Neural progenitor cell (in vitro differentiated cells): Measurements from ENCODE around the gene SCUBE3. TPM values are rescaled to one million over a fixed set of nuclear protein-coding genes. Genes with fewer than 3 reads are reported as not detected.

Experiments
- DNase-seq: peaks from one replicate; pipeline ENCODE4 v3.0.0-alpha.2; 2016; ENCODE audit warnings: low spot score
- H2AFZ ChIP-seq: fragments of 200-600 bp; sonication (generic); replicated peaks from 2 replicates; pipeline ENCODE4 v1.6.1; 2016; ENCODE audit warnings: antibody characterized with exemption
- H3F3A ChIP-seq: fragments of 200-600 bp; sonication (generic); 2 replicates; pipeline ENCODE4 v1.6.1; 2016; ENCODE audit warnings: antibody characterized with exemption, low read depth
- H3K27ac ChIP-seq: fragments of 200-600 bp; sonication (generic); 2 replicates; pipeline ENCODE4 v1.5.1; 2016; ENCODE audit warnings: mild to moderate bottlenecking
- H3K27me3 ChIP-seq: fragments of 200-600 bp; sonication (generic); 2 replicates; pipeline ENCODE4 v1.6.1; 2016; ENCODE audit warnings: mild to moderate bottlenecking, moderate library complexity
- H3K36me3 ChIP-seq: fragments of 200-600 bp; sonication (generic); 2 replicates; pipeline ENCODE4 v1.5.1; 2016
- H3K4me1 ChIP-seq: fragments of 200-600 bp; sonication (generic); 2 replicates; pipeline ENCODE4 v1.6.1; 2016; ENCODE audit warnings: mixed run types
- H3K4me2 ChIP-seq: fragments of 200-600 bp; sonication (generic); 2 replicates; pipeline ENCODE4 v1.6.1; 2016
- H3K4me3 ChIP-seq: fragments of 200-600 bp; sonication (generic); 2 replicates; pipeline ENCODE4 v1.5.1; 2016
- H3K79me2 ChIP-seq: fragments of 200-600 bp; sonication (generic); 2 replicates; pipeline ENCODE4 v1.6.1; 2016; ENCODE audit warnings: low read depth
- H3K9ac ChIP-seq: fragments of 200-600 bp; sonication (generic); 2 replicates; pipeline ENCODE4 v1.6.1; 2016
- H3K9me3 ChIP-seq: fragments of 200-600 bp; sonication (generic); 2 replicates; pipeline ENCODE4 v1.5.1; 2016; ENCODE audit warnings: low read depth
- H4K20me1 ChIP-seq: fragments of 200-600 bp; sonication (generic); 2 replicates; pipeline ENCODE4 v1.6.1; 2016; ENCODE audit warnings: low read depth
- H3K27ac Mint-ChIP-seq: 3 replicates; pipeline ENCODE4 v1.8.0; 2021; ENCODE audit warnings: mixed read lengths
- H3K27me3 Mint-ChIP-seq: 2 replicates; pipeline ENCODE4 v1.8.0; 2022; ENCODE audit warnings: low read depth, mild to moderate bottlenecking, inconsistent platforms, moderate library complexity, mixed read lengths; ENCODE audit not compliant: insufficient read depth
- H3K36me3 Mint-ChIP-seq: 3 replicates; pipeline ENCODE4 v1.8.0; 2021; ENCODE audit warnings: mixed read lengths
- H3K4me1 Mint-ChIP-seq: 3 replicates; pipeline ENCODE4 v1.8.0; 2021; ENCODE audit warnings: mixed read lengths
- H3K4me3 Mint-ChIP-seq: 3 replicates; pipeline ENCODE4 v1.8.0; 2021; ENCODE audit warnings: mild to moderate bottlenecking, moderate library complexity, mixed read lengths
- H3K9me3 Mint-ChIP-seq: 3 replicates; pipeline ENCODE4 v1.8.0; 2020; ENCODE audit warnings: mixed read lengths
- EZH2 ChIP-seq: fragments of 200-600 bp; sonication (generic); IDR thresholded peaks from 2 replicates; pipeline ENCODE4 v1.6.1; 2017; ENCODE audit warnings: antibody characterized with exemption, mild to moderate bottlenecking, moderate library complexity
- EZH2phosphoT487 ChIP-seq: fragments of 200-600 bp; sonication (generic); IDR thresholded peaks from 2 replicates; pipeline ENCODE4 v1.6.1; 2017; ENCODE audit warnings: antibody characterized with exemption
- total RNA-seq: library from RNA; depleted of rRNA; stranded (reverse); fragments of >200 nt; gene quantifications from 2 replicates; pipeline ENCODE4 v1.2.3, GENCODE V29; 2015; ENCODE audit warnings: low replicate concordance
- TF ChIP-seq, protein P1 (sequence below): fragments of 200-600 bp; sonication (generic); IDR thresholded peaks from 2 replicates; pipeline ENCODE4 v1.5.1; 2017; ENCODE audit warnings: antibody characterized with exemption, mild to moderate bottlenecking

Gene SCUBE3
- total RNA-seq, 1 donor from 2014 or later: 11.4 TPM

DNA sequence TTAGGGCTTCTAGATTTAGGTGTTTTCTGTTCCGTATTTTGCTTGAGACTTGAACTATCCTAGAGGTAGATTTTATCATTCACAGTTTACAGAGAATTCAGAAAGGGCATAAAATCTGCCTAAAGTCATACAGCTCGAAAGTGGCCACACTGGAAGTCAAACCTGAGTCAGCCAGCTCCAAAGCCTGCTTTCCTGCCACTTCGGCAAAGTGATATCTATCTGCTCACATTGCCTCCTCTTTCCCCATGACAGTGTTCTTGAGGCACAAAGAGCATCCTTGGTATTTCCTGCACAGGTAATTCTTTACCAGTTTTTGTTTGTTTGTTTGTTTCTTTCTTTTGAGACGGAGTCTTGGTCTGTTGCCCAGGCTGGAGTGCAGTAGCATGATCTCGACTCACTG lies 19.4 kb upstream of the SCUBE3 start:
- H3K27me3 Mint-ChIP-seq: peaks cover 9% of the 10 kb centered on the region
- H3K9ac ChIP-seq: no peak overlapping the region
- peaks cover 7% of the 10 kb centered on the region for H3F3A ChIP-seq
- H3K4me2 ChIP-seq: no peak overlapping the region
- H3K27me3 ChIP-seq: no peaks in the 10 kb centered on the region
- peaks cover 15% of the 10 kb centered on the region for H3K4me1 Mint-ChIP-seq
- H3K79me2 ChIP-seq: no peaks in the 10 kb centered on the region
- no peak overlapping the region for H3K4me3 Mint-ChIP-seq
- TF ChIP-seq, protein P1, sequence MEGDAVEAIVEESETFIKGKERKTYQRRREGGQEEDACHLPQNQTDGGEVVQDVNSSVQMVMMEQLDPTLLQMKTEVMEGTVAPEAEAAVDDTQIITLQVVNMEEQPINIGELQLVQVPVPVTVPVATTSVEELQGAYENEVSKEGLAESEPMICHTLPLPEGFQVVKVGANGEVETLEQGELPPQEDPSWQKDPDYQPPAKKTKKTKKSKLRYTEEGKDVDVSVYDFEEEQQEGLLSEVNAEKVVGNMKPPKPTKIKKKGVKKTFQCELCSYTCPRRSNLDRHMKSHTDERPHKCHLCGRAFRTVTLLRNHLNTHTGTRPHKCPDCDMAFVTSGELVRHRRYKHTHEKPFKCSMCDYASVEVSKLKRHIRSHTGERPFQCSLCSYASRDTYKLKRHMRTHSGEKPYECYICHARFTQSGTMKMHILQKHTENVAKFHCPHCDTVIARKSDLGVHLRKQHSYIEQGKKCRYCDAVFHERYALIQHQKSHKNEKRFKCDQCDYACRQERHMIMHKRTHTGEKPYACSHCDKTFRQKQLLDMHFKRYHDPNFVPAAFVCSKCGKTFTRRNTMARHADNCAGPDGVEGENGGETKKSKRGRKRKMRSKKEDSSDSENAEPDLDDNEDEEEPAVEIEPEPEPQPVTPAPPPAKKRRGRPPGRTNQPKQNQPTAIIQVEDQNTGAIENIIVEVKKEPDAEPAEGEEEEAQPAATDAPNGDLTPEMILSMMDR: no peak
- TF ChIP-seq EZH2phosphoT487: no peak
- TF ChIP-seq EZH2: no peak
- H4K20me1 ChIP-seq: no peaks in the 10 kb centered on the region
- H3K27ac Mint-ChIP-seq: no peak overlapping the region
- H3K4me3 ChIP-seq: no peak overlapping the region
- DNase-seq: no peak
- no peak overlapping the region for H2AFZ ChIP-seq
- no peaks in the 10 kb centered on the region for H3K36me3 Mint-ChIP-seq
- H3K27ac ChIP-seq: no peak overlapping the region
- H3K4me1 ChIP-seq: peaks cover 18% of the 10 kb centered on the region
- no peaks in the 10 kb centered on the region for H3K9me3 Mint-ChIP-seq
- H3K36me3 ChIP-seq: no peaks in the 10 kb centered on the region
- H3K9me3 ChIP-seq: no peaks in the 10 kb centered on the region

DNA sequence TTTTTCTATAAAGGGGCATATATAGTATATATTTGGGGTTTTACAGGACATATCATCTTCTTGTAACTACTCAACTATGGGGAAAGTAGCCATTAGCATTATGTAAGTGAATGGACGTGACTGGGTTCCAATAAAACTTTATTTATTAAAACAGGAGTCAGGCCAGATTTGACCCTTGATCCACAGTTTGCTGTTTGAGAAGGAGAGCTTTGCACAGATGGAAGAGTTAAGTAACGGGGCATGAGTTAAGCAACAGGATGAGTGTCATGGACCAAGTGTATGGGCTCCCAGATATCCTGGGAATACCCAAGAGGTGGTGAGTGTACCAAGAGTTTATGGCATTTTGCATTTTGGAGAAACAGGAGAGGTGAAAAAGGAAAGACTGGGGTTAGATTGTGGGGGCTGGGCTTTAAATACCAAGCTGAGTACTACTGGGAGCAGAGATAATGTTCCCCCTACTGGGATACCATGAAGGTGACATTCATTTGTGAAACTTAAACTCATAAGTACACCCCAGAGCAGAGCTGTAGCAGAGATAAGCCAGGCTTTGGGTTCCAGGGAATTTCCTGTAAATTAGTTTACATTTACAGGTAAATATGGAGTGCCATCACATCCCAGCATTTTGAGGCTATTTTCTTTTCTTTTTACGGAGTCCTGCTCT lies 18.5 kb upstream of the SCUBE3 start:
- Histone ChIP-seq H3K79me2 (no peaks in the 10 kb centered on the region), H2AFZ (no peak overlapping the region), H3F3A (peaks cover 7% of the 10 kb centered on the region), H3K4me1 (peaks cover 18% of the 10 kb centered on the region), H4K20me1 (no peaks in the 10 kb centered on the region), H3K9me3 (no peaks in the 10 kb centered on the region), H3K4me2 (no peak overlapping the region), H3K27ac (no peak overlapping the region), H3K4me3 (no peak overlapping the region), H3K36me3 (no peaks in the 10 kb centered on the region), H3K9ac (no peak overlapping the region), H3K27me3 (no peaks in the 10 kb centered on the region)
- DNase-seq: no peak
- Mint-ChIP-seq H3K4me1 (peaks cover 15% of the 10 kb centered on the region), H3K27me3 (peaks cover 9% of the 10 kb centered on the region), H3K4me3 (no peak overlapping the region), H3K9me3 (no peaks in the 10 kb centered on the region), H3K27ac (no peak overlapping the region), H3K36me3 (no peaks in the 10 kb centered on the region)
- TF ChIP-seq EZH2: no peak
- no peak for TF ChIP-seq EZH2phosphoT487

DNA sequence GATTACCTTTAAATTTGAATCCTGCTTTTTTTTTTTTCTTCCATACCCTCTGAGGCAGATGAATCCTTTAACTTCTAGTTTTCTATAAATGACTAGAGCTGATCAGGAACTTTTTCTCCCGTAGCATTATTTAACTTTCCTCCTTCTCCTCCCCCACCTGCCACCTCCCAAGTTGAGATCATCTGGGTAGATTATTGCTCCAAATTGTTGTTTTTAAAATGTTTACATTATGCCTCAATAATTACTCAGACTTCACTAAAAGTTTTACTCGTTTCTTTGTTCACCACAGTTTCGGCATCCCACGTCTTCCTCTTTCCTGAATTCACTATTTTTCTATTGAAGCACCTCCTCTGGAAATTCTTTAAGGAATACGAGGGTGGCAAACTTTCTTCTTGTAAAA lies 16.6 kb upstream of the SCUBE3 start:
- Histone ChIP-seq H3K9ac (no peak overlapping the region), H2AFZ (no peak overlapping the region), H3F3A (peaks cover 7% of the 10 kb centered on the region), H3K4me3 (no peak overlapping the region), H4K20me1 (no peaks in the 10 kb centered on the region), H3K27ac (no peak overlapping the region), H3K79me2 (no peaks in the 10 kb centered on the region), H3K4me1 (peaks cover 15% of the 10 kb centered on the region), H3K9me3 (no peaks in the 10 kb centered on the region), H3K36me3 (no peaks in the 10 kb centered on the region), H3K4me2 (no peak overlapping the region), H3K27me3 (no peaks in the 10 kb centered on the region)
- H3K27me3 Mint-ChIP-seq: peaks cover 7% of the 10 kb centered on the region
- H3K4me1 Mint-ChIP-seq: peaks cover 16% of the 10 kb centered on the region
- TF ChIP-seq EZH2phosphoT487 (no peak), EZH2 (no peak)
- TF ChIP-seq, protein P1: no peak
- DNase-seq: no peak
- no peaks in the 10 kb centered on the region for H3K9me3 Mint-ChIP-seq
- H3K4me3 Mint-ChIP-seq: no peak overlapping the region
- no peak overlapping the region for H3K27ac Mint-ChIP-seq
- H3K36me3 Mint-ChIP-seq: no peaks in the 10 kb centered on the region

DNA sequence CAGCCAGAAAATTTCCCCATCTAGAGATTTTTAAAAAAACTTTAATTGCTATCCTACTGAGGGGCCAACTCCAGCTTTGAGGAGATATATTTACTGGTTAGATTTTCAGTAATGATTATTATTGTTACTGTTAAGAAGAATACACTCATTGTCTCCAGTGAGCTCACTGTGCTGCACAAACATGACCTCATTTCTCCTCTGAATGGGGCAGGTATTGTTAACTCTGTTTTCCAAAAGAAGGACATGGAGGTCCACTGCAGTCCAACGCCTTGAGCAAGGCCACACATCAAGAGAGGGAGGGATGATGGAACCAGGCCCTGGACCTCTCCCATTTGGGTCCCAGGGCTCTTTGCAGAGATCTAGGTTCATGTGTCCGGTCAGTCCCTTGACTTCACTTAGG lies 13.9 kb upstream of the SCUBE3 start:
- Histone ChIP-seq H2AFZ (no peak overlapping the region), H3K4me1 (no peaks in the 10 kb centered on the region), H3K4me2 (no peak overlapping the region), H3F3A (no peaks in the 10 kb centered on the region), H3K27me3 (no peaks in the 10 kb centered on the region), H3K4me3 (no peak overlapping the region), H3K79me2 (no peaks in the 10 kb centered on the region), H3K36me3 (no peaks in the 10 kb centered on the region), H3K9me3 (no peaks in the 10 kb centered on the region), H3K9ac (no peak overlapping the region), H3K27ac (no peak overlapping the region), H4K20me1 (no peaks in the 10 kb centered on the region)
- H3K27ac Mint-ChIP-seq: no peak overlapping the region
- H3K36me3 Mint-ChIP-seq: no peaks in the 10 kb centered on the region
- TF ChIP-seq EZH2: no peak
- H3K4me1 Mint-ChIP-seq: peaks cover 3% of the 10 kb centered on the region
- no peaks in the 10 kb centered on the region for H3K9me3 Mint-ChIP-seq
- DNase-seq: no peak
- peaks cover 6% of the 10 kb centered on the region for H3K27me3 Mint-ChIP-seq
- no peak overlapping the region for H3K4me3 Mint-ChIP-seq
